Fibroblast of lung (primary cell): ENCODE results near the gene ATG14. TPM values are rescaled to one million over a fixed set of nuclear protein-coding genes. Genes with fewer than 3 reads are reported as not detected.
"Not testable (repeated sequence)": the region's sequence is repeated elsewhere in the genome, so short reads cannot be mapped to it uniquely, and the experiment has no call there.

Source experiments
- DNase-seq, 2 donors: peaks; one replicate each; pipeline versions ENCODE4 v3.0.0 to v3.0.0-alpha.2; 2010; ENCODE audit warnings: low read depth in 2 of 2
- H2AFZ ChIP-seq: 2 replicates; pipeline ENCODE4 v1.5.1; 2012; ENCODE audit warnings: low read length, control low read depth, inconsistent platforms
- H3K27ac ChIP-seq: 2 replicates; pipeline ENCODE4 v1.5.1; 2011; ENCODE audit warnings: low read length, control low read depth; ENCODE audit not compliant: insufficient read depth
- H3K27me3 ChIP-seq: 2 replicates; pipeline ENCODE4 v1.5.1; 2011; ENCODE audit warnings: mild to moderate bottlenecking, low read length; ENCODE audit not compliant: control insufficient read depth, insufficient read depth
- H3K36me3 ChIP-seq: 2 replicates; pipeline ENCODE4 v1.5.1; 2011; ENCODE audit warnings: low read length; ENCODE audit not compliant: control insufficient read depth, insufficient read depth
- H3K4me1 ChIP-seq: 2 replicates; pipeline ENCODE4 v1.5.1; 2011; ENCODE audit warnings: low read length; ENCODE audit not compliant: control insufficient read depth, insufficient read depth; ENCODE audit errors: extremely low read depth
- H3K4me2 ChIP-seq: 2 replicates; pipeline ENCODE4 v1.5.1; 2011; ENCODE audit warnings: low read length, control low read depth; ENCODE audit not compliant: insufficient read depth; ENCODE audit errors: extremely low read depth
- H3K4me3 ChIP-seq, 4 experiments: fragments of 200-600 bp in 1 of 4; sonication (generic) in 1 of 4; replicated peaks in 1 of 4; 2 replicates each; pipeline ENCODE4 v1.5.1; 2011 to 2016; ENCODE audit warnings: low read length in 4 of 4, low read depth in 3 of 4, mild to moderate bottlenecking in 3 of 4, control low read depth in 2 of 4, inconsistent platforms in 1 of 4, mixed read lengths in 1 of 4; ENCODE audit not compliant: insufficient read depth in 1 of 4; ENCODE audit errors: control extremely low read depth in 1 of 4
- H3K79me2 ChIP-seq: 2 replicates; pipeline ENCODE4 v1.5.1; 2012; ENCODE audit warnings: mild to moderate bottlenecking, low read length, inconsistent platforms; ENCODE audit not compliant: control insufficient read depth, insufficient read depth
- H3K9ac ChIP-seq: 2 replicates; pipeline ENCODE4 v1.5.1; 2011; ENCODE audit warnings: mild to moderate bottlenecking, low read length, control low read depth; ENCODE audit not compliant: insufficient read depth
- H3K9me3 ChIP-seq: 2 replicates; pipeline ENCODE4 v1.5.1; 2012; ENCODE audit warnings: low read depth, low read length; ENCODE audit not compliant: control insufficient read depth, insufficient read depth
- H4K20me1 ChIP-seq: 2 replicates; pipeline ENCODE4 v1.5.1; 2011; ENCODE audit warnings: low read length; ENCODE audit not compliant: control insufficient read depth, insufficient read depth; ENCODE audit errors: extremely low read depth
- EZH2 ChIP-seq: IDR thresholded peaks from 2 replicates; pipeline ENCODE4 v1.5.1; 2012; ENCODE audit warnings: low read length, control low read depth, mild to moderate bottlenecking; ENCODE audit errors: missing control alignments
- polyA plus RNA-seq, 2 donors: library from polyadenylated mRNA; depleted of rRNA in 1 of 2; stranded (reverse) in 1 of 2; unstranded in 1 of 2; fragments of >200 nt; gene quantifications; 2 replicates each; pipeline ENCODE4 v1.2.1, GENCODE V29; 2011 to 2012; ENCODE audit warnings: missing spikeins in 1 of 2
- total RNA-seq: library from RNA; depleted of rRNA; stranded (reverse); fragments of >200 nt; gene quantifications from 2 replicates; pipeline ENCODE4 v1.2.1, GENCODE V29; 2014
- TF ChIP-seq, protein P1 (sequence below), 2 donors: IDR thresholded peaks in 1 of 2; conservative IDR thresholded peaks in 1 of 2; 1 replicate in 1 of 2; 2 replicates in 1 of 2; pipeline ENCODE4 v1.5.1; 2011 to 2012; ENCODE audit warnings: low read length in 2 of 2, control low read depth in 1 of 2, inconsistent platforms in 1 of 2, low read depth in 1 of 2, mild to moderate bottlenecking in 1 of 2

ATG14 gene
- total and polyA plus RNA-seq, 2 donors (not counting 1 experiment from before 2014, with no cell fraction given), result 9.9 to 21.6 TPM

DNA sequence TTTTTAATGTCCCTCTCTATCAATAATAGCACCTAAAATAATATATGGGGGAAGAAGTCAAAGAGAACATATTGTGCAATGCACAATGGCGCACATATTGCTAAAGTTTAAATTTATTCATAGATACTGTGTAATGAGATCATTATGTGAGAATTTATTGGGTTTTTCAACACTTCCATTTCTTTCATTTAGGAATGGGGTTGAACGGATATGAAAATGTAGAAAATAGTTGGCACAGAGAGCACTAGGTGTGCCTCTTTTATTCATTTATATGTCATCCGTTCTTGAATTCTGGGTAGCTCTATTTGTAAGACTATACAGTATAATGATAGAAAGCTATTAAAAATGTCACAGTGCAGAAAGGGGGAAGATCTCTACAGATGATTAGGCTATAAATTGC lies 63.9 kb downstream of the ATG14 start:
- no peaks in the 10 kb centered on the region for H4K20me1 ChIP-seq
- peaks cover 2% of the 10 kb centered on the region for H3K36me3 ChIP-seq
- H3K27ac ChIP-seq, result no peak overlapping the region
- H3K4me2 ChIP-seq, result no peak overlapping the region
- H3K9ac ChIP-seq, result no peak overlapping the region
- H3K27me3 ChIP-seq, result no peaks in the 10 kb centered on the region
- no peak for DNase-seq
- TF ChIP-seq, protein P1, sequence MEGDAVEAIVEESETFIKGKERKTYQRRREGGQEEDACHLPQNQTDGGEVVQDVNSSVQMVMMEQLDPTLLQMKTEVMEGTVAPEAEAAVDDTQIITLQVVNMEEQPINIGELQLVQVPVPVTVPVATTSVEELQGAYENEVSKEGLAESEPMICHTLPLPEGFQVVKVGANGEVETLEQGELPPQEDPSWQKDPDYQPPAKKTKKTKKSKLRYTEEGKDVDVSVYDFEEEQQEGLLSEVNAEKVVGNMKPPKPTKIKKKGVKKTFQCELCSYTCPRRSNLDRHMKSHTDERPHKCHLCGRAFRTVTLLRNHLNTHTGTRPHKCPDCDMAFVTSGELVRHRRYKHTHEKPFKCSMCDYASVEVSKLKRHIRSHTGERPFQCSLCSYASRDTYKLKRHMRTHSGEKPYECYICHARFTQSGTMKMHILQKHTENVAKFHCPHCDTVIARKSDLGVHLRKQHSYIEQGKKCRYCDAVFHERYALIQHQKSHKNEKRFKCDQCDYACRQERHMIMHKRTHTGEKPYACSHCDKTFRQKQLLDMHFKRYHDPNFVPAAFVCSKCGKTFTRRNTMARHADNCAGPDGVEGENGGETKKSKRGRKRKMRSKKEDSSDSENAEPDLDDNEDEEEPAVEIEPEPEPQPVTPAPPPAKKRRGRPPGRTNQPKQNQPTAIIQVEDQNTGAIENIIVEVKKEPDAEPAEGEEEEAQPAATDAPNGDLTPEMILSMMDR (conservative IDR thresholded peaks at IDR 0.05 in 1 of 2, IDR thresholded peaks at IDR 0.05 in 1 of 2; ENCODE audit: low read depth in 1 of 2, low read length in 2 of 2), result no peak
- TF ChIP-seq EZH2, result no peak
- no peaks in the 10 kb centered on the region for H3K79me2 ChIP-seq
- H3K4me1 ChIP-seq, result no peaks in the 10 kb centered on the region
- no peak overlapping the region for H2AFZ ChIP-seq
- H3K9me3 ChIP-seq, result no peaks in the 10 kb centered on the region
- no peak overlapping the region for H3K4me3 ChIP-seq

DNA sequence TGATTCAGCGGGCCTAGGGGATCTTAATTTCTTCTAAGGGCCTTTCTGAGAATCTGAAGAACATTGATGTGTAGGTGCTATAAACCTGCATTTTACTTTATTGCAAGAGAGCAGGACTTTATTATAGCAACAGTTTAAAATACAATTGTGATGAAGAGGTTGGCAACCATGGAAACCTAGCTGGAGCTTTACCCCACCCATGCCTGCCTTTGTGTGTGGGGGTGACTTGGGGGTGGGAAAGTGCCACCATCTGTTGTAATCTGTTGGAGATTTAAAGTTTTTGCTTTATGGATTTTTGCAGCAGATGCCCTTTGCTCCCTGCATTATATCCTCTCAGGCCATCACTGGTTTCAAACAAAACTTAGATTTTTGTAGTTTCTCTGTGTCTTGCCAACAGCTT lies 64.6 kb downstream of the ATG14 start:
- Histone ChIP-seq H3K36me3 (peaks cover 2% of the 10 kb centered on the region), H3K9me3 (no peaks in the 10 kb centered on the region), H2AFZ (no peak overlapping the region), H4K20me1 (no peaks in the 10 kb centered on the region), H3K27me3 (no peaks in the 10 kb centered on the region), H3K4me2 (no peak overlapping the region), H3K27ac (no peak overlapping the region), H3K4me1 (no peaks in the 10 kb centered on the region), H3K9ac (no peak overlapping the region), H3K79me2 (no peaks in the 10 kb centered on the region), H3K4me3 (no peak overlapping the region)
- DNase-seq, result no peak
- TF ChIP-seq EZH2, result no peak
- TF ChIP-seq, protein P1 (conservative IDR thresholded peaks at IDR 0.05 in 1 of 2, IDR thresholded peaks at IDR 0.05 in 1 of 2; ENCODE audit: low read depth in 1 of 2, low read length in 2 of 2), result no peak

DNA sequence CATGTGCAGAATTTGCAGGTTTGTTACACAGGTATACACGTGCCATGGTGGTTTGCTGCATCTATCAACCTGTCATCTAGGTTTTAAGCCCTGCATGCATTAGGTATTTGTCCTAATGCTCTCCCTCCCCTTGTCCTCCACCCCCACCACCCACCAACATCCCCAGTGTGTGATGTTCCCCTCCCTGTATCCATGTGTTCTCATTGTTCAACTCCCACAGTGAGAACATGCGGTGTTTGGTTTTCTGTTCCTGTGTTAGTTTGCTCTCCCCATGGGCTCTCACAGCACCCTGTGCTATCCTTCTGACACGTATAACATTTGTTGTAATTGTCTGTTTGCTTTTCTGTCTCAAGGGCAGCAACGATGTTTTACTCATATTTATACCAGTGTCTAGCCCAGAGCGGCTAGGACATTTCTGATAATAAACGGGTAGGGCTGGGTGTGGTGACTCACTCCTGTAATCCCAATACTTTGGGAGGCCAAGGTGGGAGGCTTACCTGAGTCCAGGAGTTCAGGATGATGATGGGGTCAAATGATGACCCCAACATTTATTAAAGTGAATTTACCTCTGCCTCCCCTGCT lies 67.0 kb downstream of the ATG14 start:
- H3K36me3 ChIP-seq, H3K27me3 ChIP-seq, H3K79me2 ChIP-seq, H4K20me1 ChIP-seq, H3K4me1 ChIP-seq, H2AFZ ChIP-seq, H3K4me3 ChIP-seq, H3K9ac ChIP-seq, DNase-seq, H3K27ac ChIP-seq, H3K4me2 ChIP-seq, H3K9me3 ChIP-seq: not testable (repeated sequence)
